Measurements from ENCODE around the gene KRT35. TPM values are rescaled to one million over a fixed set of nuclear protein-coding genes. Genes with fewer than 3 reads are reported as not detected.

The KRT35 gene
- total and polyA plus RNA-seq, 12 donors = not detected

DNA sequence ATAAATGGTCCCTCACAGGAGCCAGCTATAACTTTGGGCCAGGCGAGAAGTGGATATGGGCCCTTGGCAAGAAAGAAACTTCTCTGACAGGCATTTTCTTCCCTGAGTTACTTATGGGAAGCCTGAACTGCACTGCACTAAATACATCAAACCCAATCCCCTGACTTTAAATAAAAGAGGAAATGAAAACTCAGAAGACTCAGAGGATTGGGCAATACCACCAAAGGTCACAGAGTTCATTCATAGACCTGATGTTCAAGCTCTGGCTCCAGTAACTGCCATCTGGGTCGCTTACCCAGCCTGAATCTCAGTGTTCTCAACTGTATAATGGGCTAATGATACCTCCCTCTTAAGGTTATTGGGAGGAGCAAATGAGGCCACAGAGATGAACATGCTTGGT, 815 bp downstream of the KRT35 start:
- intact Hi-C loops (cut with DNase I) = no loop called here
- H3K27ac ChIP-seq = no peak overlapping the region
- no peak for ATAC-seq
- H3K4me3 ChIP-seq = no peak overlapping the region
- peaks cover 0 to 2% (median 0%) of the 10 kb centered on the region in 9 donors for H3K4me1 ChIP-seq
- peaks cover 0 to 9% (median 5%) of the 10 kb centered on the region in 7 donors for H3K27me3 ChIP-seq
- no peak for DNase-seq
- H3K9me3 ChIP-seq = no peaks in the 10 kb centered on the region
- 36 to 71% methylated on average over 2 of the region's 2 CpGs for WGBS, 2 donors
- H3K36me3 ChIP-seq = no peaks in the 10 kb centered on the region
- TF ChIP-seq CTCF (IDR thresholded peaks at IDR 0.05) = no peak

DNA sequence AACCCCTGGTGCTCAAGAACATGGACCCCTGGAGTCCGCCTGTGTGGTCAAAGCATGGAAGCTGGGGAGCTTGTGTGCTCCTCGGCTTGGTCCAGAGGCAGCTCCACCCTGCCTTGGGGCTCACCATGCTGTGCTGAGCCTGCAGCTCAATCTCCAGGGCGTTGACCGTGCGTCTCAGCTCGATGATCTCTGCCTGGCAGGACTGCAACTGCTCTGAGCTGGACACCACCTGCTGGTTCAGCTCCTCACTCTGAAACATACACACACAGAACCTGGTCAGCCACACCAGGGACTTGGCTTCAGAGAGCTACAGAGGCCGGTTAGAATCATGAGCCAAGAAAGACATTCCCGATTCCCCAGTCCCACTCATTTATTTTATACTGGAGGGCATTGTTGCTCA, 2.7 kb downstream of the KRT35 start:
- no peak for TF ChIP-seq CTCF (IDR thresholded peaks at IDR 0.05)
- intact Hi-C loops (cut with DNase I) = no loop called here
- ATAC-seq = no peak
- Histone ChIP-seq H3K4me3 (no peak overlapping the region), H3K36me3 (no peaks in the 10 kb centered on the region), H3K27ac (no peak overlapping the region), H3K4me1 (peaks cover 0 to 4% (median 0%) of the 10 kb centered on the region in 9 donors), H3K9me3 (peaks cover 0 to 6% (median 0%) of the 10 kb centered on the region in 11 donors), H3K27me3 (peaks cover 0 to 3% (median 0%) of the 10 kb centered on the region in 7 donors)
- no peak for DNase-seq
- WGBS, 2 donors = 89 to 90% methylated on average over 8 of the region's 8 CpGs

- intact Hi-C loops (cut with DNase I) = no loop called here
- no peaks in the 10 kb centered on the region for H3K36me3 ChIP-seq
- H3K4me1 ChIP-seq = peaks cover 0 to 4% (median 0%) of the 10 kb centered on the region in 9 donors
- no peak overlapping the region for H3K27ac ChIP-seq
- ATAC-seq = no peak
- H3K9me3 ChIP-seq = peaks cover 0 to 11% (median 0%) of the 10 kb centered on the region in 11 donors
- H3K4me3 ChIP-seq = no peak overlapping the region
- H3K27me3 ChIP-seq = no peaks in the 10 kb centered on the region
- DNase-seq = no peak
- TF ChIP-seq CTCF (IDR thresholded peaks at IDR 0.05) = no peak
- WGBS, 2 donors = 85 to 91% methylated on average over 22 of the region's 22 CpGs
Measured at GRCh38 chr17:41476866-41477815, 3.8 kb downstream of the KRT35 start.

DNA sequence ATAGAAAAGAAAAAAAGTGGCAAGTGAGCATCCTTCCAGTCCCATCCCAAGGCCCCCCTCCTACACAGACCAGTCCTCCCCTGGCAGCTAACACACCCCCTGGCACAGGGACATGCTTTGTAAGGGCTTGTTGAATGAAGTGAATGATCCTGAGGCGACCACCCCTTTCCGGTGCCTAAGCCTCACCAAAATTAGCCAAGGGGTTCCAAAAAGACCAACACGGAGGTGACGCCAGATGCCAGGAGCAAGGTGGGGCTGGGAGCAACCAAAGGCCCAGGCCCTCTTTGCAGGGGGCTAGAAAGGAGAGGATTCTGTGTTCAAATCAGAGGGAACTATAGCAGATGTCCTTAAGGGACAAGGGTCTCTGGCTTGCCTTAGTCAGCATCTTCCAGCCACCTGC, 5.5 kb downstream of the KRT35 start:
- peaks cover 0 to 4% (median 0%) of the 10 kb centered on the region in 9 donors for H3K4me1 ChIP-seq
- intact Hi-C loops (cut with DNase I) = no loop called here
- H3K4me3 ChIP-seq = no peak overlapping the region
- DNase-seq (no peak), ATAC-seq (peak in 4 of 8 donors; percentile 14 to 27 (median 18))
- WGBS, 2 donors = 92% methylated on average over 4 of the region's 4 CpGs
- peak overlapping the region in 2 of 10 donors; percentile 12 to 34 for H3K27ac ChIP-seq
- H3K27me3 ChIP-seq = no peaks in the 10 kb centered on the region
- H3K9me3 ChIP-seq = peaks cover 0 to 28% (median 6%) of the 10 kb centered on the region in 11 donors
- no peak for TF ChIP-seq CTCF (IDR thresholded peaks at IDR 0.05)
- H3K36me3 ChIP-seq = no peaks in the 10 kb centered on the region
